Measurements from ENCODE around the gene SMYD3.
"Not testable (repeated sequence)": the region's sequence is repeated elsewhere in the genome, so short reads cannot be mapped to it uniquely, and the experiment has no call there.

Gene SMYD3

DNA sequence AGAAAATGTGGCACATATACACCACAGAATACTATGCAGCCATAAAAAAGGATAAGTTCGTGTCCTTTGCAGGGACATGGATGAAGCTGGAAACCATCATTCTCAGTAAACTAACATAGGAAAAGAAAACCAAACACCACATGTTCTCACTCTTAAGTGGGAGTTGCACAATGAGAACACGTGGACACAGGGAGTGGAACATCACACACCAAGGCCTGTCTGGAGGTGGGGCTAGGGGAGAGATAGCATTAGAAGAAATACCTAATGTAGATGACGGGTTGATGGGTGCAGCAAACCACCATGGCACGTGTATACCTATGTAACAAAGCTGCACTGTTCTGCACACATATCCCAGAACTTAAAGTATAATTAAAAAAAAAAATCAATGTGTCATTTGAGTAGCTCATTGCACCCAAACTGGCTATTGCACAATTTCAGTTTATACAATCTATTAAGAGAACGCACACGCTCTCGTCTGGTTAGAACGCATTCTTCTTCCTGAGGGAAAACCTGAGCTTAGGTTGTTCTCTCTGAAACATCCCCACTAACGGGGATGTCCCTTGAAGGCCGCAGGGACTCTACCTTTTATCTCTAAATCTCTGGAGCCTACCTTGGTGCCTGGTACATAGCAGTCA lies 535.9 kb downstream of the SMYD3 start:
- DNase-seq: not testable (repeated sequence)

DNA sequence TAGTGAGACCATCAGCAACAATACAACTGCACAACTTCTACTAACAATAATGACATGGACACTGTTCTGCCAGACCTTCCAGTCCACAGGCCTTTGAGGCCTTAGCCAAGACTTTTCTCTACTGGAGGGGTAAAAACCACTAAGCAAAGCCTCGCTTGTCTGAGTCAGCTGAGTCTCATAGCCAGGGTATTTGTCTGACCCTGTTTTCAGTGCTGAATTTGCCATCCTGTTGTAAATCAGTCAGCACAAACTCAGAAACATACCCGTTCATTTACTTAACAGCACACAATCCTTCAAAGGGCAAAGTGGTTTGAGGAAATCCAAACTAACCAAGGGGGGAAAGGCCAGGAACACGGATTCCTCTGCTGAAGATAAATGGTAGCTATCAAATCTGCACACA lies 537.8 kb downstream of the SMYD3 start:
- no peak for DNase-seq

DNA sequence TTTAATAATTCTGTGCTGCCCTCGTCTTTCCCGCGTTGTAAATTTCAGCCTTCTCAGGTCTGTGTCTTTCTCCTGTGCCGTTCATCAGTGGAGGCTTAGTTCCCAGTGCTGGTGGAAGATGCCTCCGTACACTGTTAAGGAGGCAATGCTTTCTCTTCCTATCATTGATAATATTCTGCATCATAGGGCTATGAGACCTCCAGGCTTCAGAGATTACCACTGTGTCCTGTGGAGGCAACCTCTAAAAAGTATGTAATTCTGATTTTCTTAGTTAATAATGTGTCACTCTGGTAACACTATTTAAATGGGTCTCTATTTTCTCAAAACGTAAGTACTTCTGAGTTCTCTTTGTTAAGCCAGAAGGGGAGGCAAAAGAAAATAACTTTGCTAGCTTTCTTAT lies 538.3 kb downstream of the SMYD3 start:
- DNase-seq: no peak

DNA sequence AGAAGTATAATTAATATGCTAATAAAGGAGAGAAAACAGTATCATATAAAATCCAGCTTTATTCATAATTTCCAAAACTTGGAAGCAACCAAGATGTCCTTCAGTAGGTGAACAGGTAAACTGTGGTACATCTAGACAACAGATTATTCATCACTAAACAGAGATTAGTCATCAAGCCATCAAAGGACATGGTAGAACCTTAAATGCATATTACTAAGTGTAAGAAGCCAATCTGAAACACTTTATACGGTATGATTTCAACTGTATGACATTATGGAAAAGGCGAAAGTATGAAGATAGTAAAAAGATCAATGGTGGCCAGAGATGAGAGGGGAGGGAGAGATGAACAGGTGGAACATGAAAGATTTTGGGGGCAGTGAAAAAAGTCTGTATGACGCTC lies 541.7 kb downstream of the SMYD3 start:
- no peak for DNase-seq

DNA sequence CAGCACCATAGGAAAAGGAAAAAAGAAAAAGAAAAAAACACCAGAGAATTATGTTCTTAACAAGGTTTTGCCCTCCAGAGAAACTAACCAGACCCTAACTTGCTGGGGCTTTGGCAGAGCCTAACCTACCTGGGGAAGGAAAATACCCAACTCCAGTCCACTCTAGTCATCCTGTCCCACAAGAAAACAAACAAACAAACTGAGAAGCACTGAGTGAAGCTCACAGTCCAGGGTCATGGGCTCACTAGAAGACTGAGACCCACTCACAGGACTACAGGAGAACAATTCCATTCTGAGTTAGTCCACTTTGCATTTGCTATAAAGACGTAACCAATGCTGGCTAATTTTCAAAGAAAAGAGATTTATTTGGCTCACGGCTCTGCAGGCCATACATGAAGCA lies 543.4 kb downstream of the SMYD3 start:
- no peak for DNase-seq

DNA sequence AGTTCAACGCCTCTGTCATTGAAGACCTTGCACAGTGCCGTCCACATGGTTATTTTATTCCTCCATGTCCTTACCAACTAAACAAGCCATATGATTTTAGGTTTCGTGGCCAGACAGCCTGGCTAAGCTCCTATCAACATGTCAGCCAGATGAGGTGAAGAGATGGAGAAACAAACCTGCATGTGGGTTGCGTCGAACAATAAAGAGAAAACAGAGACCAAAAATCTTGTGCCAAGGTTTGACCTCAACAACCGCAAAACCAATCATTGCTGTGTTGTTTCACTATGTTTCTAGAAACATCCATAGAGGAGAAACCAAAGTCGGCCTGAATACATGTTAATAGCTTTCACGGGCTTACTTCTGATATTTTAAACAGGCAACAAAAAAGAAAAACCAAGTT lies 544.6 kb downstream of the SMYD3 start:
- DNase-seq: no peak

DNA sequence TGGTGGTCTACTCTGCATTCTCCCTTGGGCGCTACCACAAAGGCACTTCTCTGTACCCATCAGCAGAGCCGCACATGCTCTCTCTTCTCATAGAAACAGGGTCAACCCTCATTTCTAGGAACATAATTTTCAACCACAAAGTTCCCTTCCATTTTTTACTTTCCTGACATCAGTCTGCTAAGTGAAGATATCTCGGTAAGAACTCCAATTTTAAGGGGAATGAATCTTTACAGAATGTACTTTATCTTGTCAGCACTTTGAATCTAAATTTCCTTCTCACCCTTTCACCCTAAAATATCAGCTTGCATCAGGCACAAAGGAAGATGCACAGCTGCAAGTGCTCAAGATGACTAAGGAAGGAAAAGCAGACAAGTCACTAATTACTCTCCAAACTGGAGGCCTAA lies 545.9 kb downstream of the SMYD3 start:
- no peak for DNase-seq

DNA sequence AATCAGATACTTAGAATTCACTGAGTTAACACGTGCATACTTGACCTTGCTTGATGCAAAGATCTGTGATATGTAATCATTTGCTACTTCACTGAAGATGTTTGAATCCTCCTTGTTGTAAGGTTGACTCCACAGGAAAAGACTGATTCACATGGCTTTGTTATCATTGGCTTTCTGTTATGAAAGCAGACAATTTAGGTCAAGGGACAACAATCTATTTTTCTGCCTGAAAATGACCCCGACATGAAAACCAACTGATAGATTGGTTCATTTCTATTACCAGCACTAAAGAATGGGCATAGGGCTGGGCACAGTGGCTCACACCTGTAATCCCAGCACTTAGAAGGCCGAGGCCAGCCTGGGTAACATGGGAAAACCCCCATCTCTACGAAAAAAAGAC lies 546.9 kb downstream of the SMYD3 start:
- DNase-seq: no peak

DNA sequence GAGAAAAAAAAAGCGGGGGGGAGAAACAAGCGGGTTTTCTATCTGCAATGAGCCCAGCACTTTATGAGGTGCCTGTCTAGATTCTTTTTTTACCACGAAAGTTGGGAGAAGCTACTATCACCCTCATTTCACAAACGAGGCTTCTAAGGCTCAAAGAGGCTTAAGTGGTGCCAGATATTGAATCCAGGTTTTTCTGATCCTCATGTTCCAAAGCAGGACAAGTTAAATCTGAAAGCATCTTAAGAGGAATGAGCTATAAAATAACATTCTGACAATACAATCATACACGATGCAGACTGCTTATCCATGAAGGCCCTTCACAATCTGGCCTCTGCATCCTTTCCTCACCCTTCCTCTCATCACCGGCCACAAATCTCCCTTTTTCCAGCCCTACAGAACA lies 549.1 kb downstream of the SMYD3 start:
- DNase-seq: no peak

DNA sequence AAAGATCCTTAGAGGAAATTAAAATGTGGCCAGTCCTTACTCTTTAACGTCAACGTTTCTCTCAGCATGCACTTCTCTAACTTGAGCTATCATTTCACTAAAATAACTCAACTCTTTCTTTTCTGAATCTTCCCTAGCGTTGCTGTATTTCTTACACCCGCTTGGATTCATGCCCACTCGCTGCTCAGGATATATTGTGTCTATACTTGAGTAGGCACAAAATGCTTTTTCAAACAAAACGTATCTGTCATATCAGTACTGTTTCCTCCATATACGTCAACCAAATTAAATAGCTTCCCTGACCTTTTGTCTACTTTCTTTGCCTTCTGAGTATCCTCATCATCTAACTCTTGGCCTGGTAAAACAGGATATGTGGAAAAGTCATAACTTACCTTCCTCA lies 549.7 kb downstream of the SMYD3 start:
- no peak for DNase-seq

DNA sequence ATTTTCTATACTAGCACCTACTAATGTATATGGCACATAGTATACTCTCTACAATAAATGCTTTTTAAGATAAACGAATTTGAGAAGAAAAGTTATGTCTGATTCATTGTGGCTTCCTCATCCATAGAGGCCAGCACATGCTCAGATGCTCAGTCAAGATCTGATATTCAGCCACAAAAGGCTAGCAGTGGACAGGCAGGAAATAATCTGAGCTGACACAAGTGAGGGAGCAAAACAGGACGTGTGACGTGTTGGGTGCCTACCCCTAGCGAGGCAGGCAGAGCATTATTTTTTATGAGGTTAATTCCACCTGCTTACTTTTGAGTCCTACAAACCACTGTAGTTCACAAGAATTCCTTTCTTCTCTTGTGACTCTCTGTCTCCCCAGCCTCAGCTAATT lies 550.9 kb downstream of the SMYD3 start:
- peak; percentile 38 for DNase-seq

DNA sequence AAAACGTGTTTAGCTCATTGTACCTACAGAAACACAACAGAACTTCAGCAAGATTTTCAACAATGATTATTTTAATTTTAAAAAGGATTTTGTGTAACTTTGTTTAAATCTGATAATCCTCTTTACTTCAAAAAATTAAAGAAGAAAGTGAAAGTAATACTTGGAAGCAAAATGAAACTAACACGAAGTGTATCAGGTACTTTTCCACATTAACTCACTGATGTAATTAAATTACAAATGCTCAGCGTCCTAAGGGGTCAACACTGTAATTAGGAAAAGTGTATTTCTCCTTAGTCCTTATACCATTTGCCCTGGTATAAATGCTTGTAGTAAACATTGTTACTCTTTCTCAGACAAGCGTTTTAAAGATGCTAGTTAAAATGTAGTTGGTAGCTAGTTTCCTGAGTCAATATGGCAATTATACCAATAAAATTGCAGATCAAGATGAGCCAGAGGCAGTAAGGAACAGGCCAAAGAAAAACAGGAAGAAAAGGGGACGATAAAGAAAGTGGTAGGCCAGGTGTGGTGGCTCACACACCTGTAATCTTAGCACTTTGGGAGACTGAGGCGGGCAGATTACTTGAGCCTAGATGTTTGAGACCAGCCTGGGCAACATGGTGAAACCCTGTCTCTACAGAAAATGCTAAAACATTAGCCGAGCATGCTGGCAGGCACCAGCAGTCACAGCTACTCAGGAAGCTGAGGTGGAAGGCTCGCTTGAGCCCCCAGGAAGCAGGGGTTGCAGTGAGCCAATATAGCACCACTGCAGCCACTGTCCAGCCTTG lies 553.0 kb downstream of the SMYD3 start:
- no peak for DNase-seq

DNA sequence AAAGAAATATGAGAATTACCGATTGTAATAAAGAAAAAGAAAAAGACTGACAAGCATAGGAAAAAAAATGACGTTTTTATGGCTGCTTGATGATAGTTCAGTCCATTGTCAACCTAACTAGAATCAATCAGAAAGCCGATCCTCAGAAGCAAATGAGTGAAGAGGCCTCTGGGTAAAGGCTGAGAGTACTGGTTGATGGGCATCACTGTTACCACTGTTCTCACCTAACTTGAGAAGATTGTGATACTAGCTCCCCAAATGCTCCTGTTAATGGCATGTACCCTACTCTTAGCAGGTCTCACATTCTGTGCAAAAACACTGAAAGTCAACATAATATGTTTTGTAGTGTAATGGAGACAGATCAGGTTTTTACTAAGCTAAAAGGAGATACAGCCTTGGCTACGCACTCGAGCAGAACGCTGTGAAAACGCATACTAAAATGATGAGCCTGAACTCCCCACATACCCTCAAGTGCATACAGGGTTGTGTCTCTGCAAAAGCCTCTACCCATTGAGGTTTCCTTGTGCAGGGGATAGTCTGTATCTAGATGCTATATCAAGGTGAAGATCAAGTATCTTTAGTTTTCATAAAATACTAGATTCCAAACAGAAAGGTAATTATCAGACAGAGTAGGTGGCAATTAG lies 554.6 kb downstream of the SMYD3 start:
- DNase-seq: no peak

DNA sequence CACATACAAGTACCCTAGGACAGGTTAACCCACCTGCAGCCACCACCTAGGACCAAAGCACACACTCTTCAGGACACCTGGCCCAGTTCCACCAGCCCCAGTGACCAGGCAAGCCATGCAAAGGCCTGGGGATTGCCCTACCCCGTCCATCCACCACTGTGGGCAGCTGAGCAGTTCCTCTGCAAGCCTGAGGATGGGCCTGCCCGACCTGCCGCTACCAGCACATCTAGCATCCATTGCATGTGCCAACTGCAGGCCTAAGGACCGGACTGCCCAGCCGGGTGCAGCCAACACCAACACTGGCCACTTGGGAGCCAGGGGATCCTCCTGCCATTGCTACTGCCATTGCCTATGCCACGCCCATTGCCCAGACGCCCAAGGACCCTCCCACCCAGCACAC lies 558.3 kb downstream of the SMYD3 start:
- no peak for DNase-seq

DNA sequence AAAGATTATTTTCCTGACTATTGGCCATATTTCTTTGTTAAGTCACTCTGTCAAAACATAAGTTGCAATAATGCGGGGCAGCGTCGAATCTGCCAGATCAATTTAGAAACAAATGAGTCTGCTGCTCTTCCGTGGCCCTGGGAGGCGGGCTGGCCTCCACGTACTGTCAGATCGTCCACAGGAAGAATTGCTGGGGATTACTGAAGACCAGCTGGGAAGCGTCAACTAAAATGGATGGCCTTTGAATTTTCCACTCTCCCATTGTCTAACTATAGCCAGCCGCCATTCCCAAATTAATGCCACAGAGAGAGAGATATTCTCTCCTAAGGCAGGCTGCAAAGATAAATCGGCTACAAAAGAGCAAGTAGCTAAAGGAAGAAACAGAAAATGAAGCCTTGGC lies 560.2 kb downstream of the SMYD3 start:
- no peak for DNase-seq

DNA sequence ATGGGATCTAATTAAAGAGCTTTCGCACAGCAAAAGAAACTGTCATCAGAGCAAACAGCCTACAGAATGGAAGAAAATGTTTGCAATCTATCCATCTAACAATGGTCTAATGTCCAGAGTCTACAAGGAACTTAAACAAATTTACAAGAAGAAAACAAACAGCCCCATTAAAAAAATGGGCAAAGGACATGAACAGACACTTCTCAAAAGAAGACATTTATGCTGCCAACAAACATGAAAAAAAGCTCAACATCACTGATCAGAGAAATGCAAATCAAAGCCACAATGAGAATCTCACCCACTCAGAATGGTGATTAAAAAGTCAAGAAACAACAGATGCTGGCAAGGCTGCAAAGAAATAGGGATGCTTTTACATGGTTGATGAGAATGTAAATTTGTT lies 561.9 kb downstream of the SMYD3 start:
- DNase-seq: not testable (repeated sequence)

DNA sequence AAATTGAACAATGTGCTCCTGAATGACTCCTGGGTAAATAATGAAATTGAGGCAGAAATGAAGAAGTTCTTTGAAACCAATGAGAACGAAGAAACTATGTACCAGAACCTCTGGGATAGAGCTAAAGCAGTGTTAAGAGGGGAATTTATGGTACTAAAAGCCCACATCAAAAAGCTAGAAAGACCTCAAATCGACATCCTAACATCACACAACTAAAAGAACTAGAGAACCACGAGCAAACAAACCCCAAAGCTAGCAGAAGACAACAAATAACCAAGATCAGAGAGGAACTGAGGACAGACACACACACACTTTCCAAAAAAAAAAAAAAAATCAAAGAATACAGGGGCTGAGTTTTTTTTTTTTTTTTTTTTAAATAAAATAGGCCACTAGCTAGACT lies 564.2 kb downstream of the SMYD3 start:
- DNase-seq: no peak

DNA sequence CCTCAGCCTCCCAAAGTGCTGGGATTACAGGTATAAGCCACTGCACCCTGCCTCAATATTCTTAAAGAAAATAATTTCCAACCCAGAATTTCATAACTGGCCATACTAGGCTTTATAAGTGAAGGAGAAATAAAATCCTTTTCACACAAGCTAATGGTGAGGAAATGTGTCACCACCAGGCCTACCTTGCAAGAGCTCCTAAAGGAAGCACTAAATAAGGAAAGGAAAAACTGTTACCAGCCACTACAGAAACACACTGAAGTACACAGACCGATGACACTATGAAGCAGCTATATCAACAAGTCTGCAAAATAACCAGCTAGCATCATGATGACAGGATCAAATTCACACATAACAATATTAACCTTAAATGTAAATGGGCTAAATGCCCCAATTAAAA lies 565.3 kb downstream of the SMYD3 start:
- DNase-seq: not testable (repeated sequence)

DNA sequence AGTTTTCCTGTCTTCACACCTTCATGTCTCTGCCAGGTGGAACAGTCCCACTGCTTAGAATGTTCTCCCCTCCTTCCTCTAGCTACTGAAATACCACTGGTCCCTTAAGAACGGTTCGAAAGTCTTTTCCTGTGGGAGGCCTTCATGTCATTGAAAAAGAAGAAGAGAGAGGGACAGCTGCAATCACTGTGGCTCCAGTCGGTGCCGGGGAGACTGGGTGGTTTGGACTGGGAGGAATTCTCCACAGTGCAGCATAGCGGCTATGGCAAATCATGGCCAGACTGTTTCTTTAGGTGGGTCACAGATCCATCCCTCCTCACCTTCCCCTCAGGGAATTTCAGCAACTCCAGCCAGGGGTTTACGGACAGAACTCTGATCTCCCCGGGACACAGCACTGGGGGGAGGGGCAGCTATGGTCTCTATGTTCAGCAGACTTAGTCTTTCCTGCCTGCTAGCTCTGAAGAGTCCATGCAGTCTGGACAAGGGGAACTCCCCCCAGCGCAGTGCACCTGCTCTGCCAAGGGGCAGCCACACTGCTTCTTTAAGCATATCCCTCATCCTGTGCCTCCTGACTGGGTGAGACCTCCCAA lies 567.2 kb downstream of the SMYD3 start:
- no peak for DNase-seq

DNA sequence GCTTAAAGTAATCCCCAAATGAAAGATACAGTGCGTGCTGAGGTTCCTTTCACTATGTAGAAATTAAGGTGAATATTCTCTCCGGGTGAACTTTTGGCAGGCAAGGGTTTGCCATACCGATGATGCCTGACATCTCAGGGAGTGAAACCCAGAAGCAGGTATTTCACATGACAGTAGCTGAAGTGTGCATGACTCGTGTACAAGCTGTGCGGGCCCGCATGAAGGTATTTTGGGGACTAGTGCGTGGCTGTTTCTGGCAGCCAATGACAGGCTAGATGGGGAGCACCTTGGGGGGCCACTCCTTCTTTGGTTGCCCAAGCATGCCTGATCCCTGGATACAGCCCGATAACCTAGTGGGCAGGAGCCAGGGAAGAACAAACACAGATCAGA lies 569.0 kb downstream of the SMYD3 start:
- no peak for DNase-seq

DNA sequence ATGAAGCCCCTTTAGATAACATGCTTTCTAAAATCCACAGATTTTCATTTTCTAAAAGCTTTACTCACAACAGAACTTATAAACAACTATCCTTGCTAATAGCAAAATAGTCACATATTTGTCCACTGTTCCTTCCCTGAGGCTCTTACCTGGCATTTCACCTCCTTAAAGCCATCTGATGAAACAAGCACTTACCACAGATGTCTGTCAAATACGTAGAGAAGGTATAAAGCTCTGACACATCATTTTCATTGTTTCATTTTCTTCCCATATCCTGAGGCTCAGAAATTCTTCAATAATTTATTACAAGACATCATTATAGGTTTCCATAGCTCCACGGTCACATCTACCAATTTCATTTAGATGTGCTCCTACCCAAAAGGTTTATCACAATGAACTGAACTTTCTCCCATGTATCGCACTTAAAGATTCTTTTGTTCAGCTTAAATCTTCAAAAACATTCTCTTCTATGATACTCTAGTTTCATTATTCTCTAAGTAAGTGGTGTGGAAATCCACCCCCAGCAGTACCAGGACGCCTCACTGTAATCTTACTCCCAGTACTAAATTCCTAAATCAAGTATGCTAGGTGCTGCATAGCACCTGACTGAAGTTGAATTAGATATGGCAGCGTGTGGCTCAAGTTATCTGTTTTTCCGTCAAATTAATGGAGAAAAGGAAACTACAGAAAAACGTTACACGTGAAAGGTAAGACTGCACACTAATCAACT lies 569.6 kb downstream of the SMYD3 start:
- no peak for DNase-seq

DNA sequence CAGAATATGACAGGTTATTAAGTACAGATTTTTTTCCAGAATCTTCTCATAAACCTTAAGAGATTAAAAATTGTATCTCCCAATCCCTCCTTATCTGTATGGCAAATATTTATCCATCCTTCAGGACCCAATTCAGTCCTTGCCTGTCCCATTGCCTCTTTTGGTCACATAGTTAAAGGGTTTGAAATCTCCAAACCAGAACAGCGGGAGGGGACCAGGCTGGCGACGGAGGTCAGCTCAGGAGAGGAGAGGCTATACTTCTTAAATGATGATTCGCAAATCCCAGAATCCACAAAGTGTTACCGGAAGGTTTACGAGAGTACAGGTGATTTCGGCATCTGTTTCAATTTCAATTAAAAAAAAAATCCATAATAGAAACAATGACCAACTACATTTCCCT lies 572.7 kb downstream of the SMYD3 start:
- no peak for DNase-seq

DNA sequence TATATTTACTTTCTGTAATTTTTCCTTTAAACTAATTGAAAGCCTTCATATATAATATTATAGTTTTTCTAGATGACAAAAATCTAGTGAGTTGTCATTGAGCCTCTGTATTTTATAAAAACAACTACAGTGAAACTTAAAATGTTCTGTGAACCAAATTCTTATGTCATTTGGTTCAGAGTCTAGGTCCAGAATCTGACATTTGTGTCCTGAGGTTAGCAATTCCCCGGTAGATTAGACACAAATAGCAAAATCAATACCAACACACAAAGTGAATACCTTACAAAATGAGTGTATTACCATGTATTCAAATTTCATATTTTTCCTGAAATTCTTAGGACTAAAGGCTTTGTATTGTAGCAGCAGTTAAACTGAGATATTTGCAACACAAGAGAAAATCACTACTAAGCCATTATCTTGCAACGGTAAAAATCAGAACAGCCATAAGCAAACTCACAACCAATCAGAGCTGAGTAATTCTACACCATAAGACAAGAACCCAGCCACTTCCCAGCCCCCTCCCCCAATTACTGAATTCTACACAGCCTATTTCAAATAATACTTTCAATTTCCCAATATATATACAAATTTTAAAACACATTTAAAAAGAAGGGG lies 573.5 kb downstream of the SMYD3 start:
- DNase-seq: no peak

Data from stimulated activated CD8-positive, alpha-beta memory T cell treated with anti-CD3 and anti-CD28 coated beads, Interleukin-4, amount 100 ng/mL, for 48 hours (primary cell).